GM12864 (cell line): ENCODE data around the gene RXYLT1.
"Not testable (repeated sequence)": the region's sequence is repeated elsewhere in the genome, so short reads cannot be mapped to it uniquely, and the experiment has no call there.

ENCODE experiments used
- DNase-seq: peaks from one replicate; pipeline ENCODE4 v3.0.0-alpha.2; 2011; ENCODE audit warnings: low read depth
- H3K4me3 ChIP-seq: 2 replicates; pipeline ENCODE4 v1.5.1; 2011; ENCODE audit warnings: mild to moderate bottlenecking, low read depth, low read length, control low read depth
- TF ChIP-seq, protein P1 (sequence below): IDR thresholded peaks from 2 replicates; pipeline ENCODE4 v1.5.1; 2011; ENCODE audit warnings: low read depth, mild to moderate bottlenecking, moderate library complexity, low read length, control low read depth, inconsistent platforms; ENCODE audit errors: missing control alignments

RXYLT1 gene, protein sequence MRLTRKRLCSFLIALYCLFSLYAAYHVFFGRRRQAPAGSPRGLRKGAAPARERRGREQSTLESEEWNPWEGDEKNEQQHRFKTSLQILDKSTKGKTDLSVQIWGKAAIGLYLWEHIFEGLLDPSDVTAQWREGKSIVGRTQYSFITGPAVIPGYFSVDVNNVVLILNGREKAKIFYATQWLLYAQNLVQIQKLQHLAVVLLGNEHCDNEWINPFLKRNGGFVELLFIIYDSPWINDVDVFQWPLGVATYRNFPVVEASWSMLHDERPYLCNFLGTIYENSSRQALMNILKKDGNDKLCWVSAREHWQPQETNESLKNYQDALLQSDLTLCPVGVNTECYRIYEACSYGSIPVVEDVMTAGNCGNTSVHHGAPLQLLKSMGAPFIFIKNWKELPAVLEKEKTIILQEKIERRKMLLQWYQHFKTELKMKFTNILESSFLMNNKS

DNA sequence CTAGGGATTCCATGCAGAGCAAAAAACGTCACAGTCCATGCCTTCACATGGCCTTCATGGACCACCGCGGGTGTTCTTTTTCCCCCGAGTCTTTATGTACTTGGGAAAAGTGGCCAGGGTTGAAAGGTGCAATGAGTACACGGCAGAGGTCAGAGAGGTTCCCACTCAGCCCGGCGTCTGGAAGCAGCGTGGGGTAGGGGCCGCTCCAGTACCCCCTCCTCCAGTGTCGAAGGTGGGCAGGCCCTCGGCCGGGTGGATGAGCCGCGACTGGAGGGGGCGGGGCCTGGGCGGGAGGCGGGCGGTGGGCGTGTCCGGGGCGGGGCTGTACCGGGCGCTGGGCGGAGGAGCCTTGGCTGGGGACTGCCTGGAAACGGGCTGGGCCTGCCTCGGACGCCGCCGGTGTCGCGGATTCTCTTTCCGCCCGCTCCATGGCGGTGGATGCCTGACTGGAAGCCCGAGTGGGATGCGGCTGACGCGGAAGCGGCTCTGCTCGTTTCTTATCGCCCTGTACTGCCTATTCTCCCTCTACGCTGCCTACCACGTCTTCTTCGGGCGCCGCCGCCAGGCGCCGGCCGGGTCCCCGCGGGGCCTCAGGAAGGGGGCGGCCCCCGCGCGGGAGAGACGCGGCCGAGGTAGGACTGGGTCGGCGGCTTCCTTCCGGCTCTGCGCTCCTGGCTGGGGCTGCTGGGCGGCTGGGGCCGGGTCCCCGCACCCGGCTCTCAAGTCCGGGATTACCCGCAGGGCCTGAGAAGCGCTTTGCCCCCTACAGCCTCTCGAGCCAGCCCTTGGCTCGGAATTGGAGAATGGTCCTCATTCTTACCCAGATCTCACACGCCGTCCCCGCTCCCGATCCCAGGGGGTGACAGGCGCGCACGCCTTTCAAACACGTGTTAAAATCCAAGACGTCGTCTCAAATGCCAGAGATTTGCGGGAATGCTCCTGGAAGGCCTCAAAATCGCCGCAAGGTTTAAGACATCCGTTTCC is at the start of gene RXYLT1:
RXYLT1 (plus strand) TSS at position 412 of the 984 bp plus-strand sequence; CDS start at position 464, 52 bp downstream.
- DNase-seq, result peak; percentile 18
- TF ChIP-seq, protein P1, sequence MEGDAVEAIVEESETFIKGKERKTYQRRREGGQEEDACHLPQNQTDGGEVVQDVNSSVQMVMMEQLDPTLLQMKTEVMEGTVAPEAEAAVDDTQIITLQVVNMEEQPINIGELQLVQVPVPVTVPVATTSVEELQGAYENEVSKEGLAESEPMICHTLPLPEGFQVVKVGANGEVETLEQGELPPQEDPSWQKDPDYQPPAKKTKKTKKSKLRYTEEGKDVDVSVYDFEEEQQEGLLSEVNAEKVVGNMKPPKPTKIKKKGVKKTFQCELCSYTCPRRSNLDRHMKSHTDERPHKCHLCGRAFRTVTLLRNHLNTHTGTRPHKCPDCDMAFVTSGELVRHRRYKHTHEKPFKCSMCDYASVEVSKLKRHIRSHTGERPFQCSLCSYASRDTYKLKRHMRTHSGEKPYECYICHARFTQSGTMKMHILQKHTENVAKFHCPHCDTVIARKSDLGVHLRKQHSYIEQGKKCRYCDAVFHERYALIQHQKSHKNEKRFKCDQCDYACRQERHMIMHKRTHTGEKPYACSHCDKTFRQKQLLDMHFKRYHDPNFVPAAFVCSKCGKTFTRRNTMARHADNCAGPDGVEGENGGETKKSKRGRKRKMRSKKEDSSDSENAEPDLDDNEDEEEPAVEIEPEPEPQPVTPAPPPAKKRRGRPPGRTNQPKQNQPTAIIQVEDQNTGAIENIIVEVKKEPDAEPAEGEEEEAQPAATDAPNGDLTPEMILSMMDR, result no peak
- peak within 1 kb of the TSS; percentile 86 for H3K4me3 ChIP-seq

DNA sequence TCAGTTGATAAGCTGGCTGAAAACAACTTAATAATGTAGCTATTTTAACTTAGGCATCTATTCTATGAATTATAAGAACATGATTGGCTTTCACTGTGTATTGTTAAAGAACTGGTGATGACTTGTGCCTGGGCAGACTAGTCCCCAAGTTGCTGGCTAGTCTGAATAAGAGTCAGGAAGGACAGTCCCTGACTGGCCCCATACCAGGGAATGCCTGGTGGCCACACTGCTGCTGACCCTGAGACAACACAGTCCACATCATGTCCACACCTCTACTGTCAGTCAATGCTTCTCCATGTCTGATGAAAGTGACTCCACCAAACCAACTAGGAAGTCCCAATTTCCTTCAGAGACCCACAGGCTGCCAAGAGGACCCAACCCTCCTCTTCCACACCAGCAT is 46.9 kb upstream of the RXYLT1 start:
- not testable (repeated sequence) for H3K4me3 ChIP-seq, DNase-seq

DNA sequence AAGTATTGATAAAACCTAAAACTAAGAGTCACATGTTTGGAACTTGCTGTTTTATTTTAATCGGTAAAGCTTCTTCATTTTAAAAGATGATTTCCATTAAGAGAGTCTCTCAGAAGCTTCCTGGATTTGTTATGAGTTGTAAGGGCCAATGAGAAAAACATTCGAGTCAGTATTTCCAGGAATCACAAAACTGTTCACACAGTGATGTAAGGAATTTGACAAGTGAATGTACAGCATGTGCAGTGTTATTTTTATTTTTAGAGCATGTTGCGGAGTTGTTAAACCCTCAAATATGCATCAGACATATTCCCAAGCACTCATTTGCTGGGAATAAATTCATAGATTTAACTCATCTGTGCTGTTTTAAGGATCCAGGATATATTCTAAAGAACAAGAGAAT is 46.1 kb upstream of the RXYLT1 start:
- not testable (repeated sequence) for DNase-seq, H3K4me3 ChIP-seq

DNA sequence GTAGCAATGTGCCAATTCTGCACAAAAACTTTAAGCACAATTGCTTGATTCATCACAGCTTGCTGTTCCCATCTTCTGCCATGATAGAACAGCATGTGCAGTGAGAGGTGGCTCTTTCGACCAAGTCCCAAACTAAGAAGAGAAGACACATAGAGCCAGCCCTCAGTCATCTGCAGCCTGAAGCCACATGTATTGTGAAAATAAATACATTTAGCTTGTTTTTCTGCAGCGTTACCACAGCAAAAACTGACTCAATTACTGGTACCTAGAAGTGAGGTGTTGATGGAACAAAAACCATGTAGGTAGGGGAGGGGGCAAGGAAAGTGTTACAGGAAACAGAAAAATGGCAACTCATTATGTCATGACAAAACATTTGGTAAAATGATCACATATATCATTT is 39.2 kb upstream of the RXYLT1 start:
- not testable (repeated sequence) for H3K4me3 ChIP-seq, DNase-seq

DNA sequence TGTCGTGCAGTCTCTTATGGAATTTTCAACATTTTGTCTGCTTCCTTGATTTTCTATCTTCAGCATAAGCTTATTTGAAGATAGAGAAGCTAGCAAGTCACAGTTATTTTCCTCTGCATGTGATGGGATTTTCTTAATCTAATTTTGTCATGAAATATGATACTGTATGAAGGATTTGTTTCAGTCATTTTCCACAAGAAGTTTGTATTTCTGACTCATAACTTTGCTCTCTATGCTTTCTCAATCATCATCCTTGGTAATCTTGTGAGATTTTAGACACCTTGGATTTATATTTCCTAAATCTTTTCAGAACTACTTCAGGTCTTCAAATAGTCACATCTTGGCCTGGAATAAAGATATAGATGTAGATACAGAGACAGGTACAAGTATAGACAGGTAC is 38.3 kb upstream of the RXYLT1 start:
- DNase-seq, H3K4me3 ChIP-seq: not testable (repeated sequence)

DNA sequence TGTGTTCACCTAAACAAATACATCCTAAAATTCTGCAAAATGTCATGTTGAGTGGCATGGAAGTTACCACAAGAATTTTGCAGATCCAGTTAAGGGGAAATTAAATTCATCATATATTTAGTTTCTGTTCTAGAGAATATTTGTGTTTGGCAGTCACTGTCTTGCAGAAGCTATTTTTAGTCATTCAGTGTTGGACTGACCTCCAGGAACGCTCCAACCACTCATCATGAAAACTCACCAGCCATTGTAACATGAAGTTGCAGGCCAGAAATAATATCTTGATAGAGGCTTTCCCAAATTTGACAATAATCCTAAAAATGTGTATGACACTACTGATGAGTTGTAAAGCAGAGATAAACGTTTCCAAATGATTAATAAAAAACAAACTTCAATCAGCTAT is 35.6 kb upstream of the RXYLT1 start:
- not testable (repeated sequence) for DNase-seq, H3K4me3 ChIP-seq

DNA sequence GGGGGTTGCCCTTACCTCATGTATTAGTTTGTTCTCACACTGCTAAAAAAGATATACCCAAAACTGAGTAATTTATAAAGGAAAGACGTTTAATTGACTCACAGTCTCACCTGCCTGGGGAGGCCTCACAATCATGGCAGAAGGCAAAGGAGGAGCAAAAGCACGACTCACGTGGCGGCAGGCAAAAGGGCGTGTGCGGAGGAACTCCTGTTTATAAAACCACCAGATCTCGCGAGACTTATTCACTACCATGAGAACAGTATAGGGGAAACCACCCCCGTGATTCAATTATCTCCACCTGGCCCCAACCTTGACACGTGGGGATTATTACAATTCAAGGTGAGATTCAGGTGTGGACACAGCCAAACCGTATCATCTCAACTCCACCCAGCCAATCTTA is 33.2 kb upstream of the RXYLT1 start:
- not testable (repeated sequence) for DNase-seq, H3K4me3 ChIP-seq

DNA sequence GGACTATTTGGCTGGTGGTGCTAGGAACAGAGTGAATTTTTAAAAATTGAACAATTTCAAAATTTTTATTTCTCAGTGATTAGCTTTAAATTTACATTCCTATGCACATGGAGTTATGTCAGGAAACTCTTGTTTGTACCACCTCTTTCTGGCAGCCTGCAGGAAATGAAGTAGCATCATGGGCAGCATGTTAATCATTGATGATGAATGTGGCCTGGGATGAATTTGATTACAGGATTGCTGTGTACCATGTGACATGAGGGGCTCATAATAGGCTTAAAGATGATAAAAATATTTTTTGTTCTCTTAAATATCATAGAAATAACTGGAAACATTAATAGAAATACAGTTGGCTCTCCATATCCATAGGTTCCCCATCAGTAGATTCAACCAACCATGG is 32.6 kb upstream of the RXYLT1 start:
- DNase-seq, H3K4me3 ChIP-seq: not testable (repeated sequence)

DNA sequence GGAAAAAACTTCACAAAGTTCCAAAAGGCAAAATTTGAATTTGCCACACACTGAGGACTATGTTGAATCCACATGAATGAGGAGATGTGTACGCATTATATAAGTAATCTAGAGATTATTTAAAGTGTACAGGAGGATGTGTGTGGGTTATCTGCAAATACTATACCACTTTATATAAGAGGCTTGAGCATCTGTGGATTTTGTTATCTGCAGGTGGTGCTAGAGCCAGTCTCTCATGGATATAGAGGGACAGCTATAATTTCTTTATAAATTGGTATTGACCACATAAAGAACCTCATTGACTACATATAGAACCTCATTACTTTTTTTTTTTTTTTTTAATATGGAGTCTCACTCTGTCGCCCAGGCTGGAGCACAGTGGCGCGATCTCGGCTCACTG is 32.2 kb upstream of the RXYLT1 start:
- H3K4me3 ChIP-seq, result no peak overlapping the region
- TF ChIP-seq, protein P1, result no peak
- no peak for DNase-seq

DNA sequence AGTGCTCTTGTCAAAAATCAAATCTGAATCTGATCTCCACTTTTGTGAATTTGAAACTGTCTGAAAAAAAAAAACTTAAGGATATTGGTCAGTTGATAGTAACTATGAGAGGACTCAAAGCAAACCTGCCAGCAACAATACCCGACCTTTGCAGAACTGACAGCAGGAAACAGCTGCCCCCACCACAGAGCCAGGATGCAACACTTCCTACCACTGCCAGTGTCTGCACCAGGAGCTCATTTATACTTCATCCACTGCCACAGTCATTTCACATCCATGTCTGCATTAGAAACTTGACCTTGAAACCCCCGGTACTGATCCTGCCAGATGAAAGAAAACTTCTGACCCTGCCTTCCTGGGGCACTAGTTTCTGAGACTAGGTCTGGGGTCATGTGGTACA is 27.4 kb upstream of the RXYLT1 start:
- TF ChIP-seq, protein P1, result no peak
- H3K4me3 ChIP-seq, result no peak overlapping the region
- DNase-seq, result no peak
